GM19324 (cell line): ENCODE results near the gene CCDC177.

Experiments used
- ATAC-seq: cut with Tn5 transposase; IDR thresholded peaks from one replicate; pipeline ENCODE4 v1.9.1; 2021; ENCODE audit warnings: mild to moderate bottlenecking, moderate library complexity; ENCODE audit not compliant: unreplicated experiment, low FRiP score

The CCDC177 gene

DNA sequence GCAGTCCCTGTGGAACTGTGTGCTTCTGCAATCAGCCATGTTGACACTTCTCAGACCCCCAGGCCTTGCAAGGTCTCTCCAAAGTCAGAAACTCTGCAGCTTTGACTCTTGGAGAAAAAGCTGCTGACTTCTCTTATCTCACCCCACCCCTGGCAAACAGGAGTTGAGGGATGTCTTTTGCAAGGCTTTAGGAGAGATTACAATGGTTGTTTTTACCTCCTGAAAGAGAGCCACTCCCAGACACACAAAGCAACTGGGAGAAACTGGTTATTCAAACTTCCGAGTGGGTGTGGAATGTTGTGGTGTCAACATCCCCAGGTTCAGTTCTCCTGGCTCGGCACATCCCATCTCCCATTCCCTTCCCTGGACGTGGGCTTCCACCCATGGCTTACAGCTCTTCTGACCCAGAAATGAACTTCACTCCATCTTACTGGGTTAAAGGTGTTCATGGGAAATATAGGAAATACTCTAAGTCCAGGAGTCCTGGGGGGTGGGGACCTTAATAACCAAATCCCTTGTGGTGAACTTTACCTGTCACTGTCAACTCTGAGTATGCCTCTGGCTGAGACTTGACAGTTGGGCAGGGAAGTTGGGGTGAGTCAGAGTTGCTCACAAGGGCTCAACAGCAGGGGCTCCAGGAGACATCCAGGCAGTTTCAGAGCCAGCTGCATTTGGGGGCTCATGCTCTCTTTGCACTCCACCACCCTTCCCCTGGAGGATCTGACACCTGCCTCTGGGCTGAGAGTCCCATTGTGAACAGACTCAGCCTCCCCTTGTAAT is 41.9 kb downstream of the CCDC177 start:
- ATAC-seq = no peak

DNA sequence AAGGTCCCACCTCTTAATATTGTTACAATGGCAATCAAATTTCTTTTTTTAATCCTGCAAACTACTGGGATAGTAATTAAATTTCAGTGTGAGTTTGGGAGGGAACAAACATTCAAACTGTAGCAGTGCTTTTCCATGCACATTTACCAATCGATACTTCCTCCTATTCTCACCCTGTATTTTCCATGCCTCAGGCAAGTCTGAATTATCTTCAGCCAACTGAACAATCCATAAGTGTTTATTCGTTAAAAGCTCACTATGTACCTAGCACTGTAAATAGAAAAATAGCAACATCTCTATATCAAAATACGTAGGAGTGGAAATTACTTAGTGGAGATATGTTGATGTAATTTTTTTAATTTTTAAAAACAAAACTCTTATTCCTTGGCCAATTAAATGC is 43.5 kb downstream of the CCDC177 start:
- no peak for ATAC-seq

- ATAC-seq = no peak
These were observed 44.6 kb downstream of the CCDC177 start for GRCh38 chr14:69530095-69530494.

- ATAC-seq = no peak
These were observed 45.1 kb downstream of the CCDC177 start for GRCh38 chr14:69529563-69529962.

GRCh38 chr14:69528930-69529329 is 45.7 kb downstream of the CCDC177 start:
- ATAC-seq = no peak

DNA sequence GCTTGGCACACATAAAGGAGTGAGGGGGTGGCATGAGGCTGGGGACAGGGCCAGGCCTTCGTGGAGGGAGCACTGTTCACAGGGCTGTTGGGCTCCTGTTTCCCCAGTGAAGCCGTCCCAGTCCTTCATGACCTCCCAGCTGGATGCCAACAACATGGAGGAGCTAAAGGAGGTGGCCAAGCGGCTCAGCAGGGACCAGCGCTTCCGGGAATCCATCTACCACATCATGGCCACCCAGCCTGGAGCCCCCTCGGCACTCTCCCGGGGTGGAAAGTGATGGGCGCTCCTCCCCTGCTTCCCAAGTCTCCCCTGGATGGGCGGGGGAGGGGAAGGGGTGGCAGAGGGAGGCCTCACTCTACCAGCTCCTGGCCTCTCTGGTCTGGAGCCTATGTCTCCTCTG is 46.5 kb downstream of the CCDC177 start:
- ATAC-seq = no peak

DNA sequence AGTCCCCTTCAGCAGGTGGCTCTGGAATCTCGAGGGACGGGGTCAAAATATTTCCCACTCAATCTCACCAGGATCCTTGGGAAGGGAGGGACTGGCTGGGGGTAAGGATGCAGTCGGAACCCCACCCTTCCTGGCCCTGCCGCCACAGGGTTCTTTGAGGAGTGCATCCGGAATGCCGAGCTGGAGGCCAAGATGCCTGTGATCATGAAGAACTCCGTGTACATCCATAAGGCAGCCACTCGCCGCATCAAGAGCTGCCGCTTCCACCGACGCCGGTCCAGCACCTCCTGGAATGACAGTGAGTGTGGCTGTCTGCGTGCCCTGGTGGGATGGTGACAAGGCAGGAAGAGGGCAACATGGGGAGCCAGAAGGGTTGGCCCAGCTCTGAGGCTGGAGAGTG is 47.0 kb downstream of the CCDC177 start:
- ATAC-seq = no peak

DNA sequence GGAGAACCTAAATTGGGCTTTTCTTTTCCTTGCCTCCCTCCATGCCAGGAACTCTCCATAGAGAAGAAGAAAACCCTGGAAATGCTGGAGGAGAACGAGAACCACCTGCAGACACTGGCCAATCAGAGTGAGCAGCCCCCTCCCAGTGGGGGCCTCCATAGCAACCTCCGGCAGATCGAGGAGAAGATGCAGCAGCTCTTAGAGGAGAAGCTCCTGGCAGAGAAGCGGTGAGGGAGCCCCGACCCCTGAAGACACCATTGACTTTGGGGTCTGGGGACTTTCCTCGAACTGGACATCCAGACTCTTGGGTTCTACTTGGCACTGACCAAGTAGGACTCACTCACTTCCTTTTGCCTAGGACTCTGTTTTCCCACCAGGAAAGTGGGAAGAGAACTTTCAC is 48.8 kb downstream of the CCDC177 start:
- no peak for ATAC-seq

DNA sequence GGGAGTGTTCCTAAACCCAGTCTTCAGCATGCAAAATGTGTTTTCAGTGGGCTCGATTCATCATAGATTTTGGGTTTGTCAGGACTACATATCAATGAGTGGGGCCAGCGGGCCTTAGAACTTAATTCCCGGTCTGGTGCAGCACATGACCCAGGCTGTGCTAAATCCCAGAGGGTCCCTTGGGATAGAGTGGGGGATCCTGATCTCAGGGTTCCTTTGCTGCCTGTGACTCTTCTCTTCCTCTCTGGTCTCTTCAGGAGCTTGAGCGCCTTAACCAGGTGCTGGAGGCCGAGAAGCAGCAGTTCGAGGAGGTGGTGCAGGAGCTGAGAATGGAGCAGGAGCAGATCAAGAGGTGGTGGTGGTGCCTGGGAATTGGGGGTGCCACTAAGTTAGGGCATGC is 52.6 kb downstream of the CCDC177 start:
- no peak for ATAC-seq
